Colonic mucosa (tissue), 4 donors: ENCODE data around the gene CXCL14. TPM values are rescaled to one million over a fixed set of nuclear protein-coding genes. Genes with fewer than 3 reads are reported as not detected.

Source experiments
- DNase-seq: peaks from one replicate; pipeline ENCODE4 v3.0.0-alpha.2; 2020
- H3K27ac ChIP-seq: fragments of 200-600 bp; one replicate; pipeline ENCODE4 v1.8.0; 2021
- H3K27me3 ChIP-seq: fragments of 200-600 bp; one replicate; pipeline ENCODE4 v1.8.0; 2021
- H3K36me3 ChIP-seq: fragments of 200-600 bp; one replicate; pipeline ENCODE4 v1.8.0; 2021
- H3K4me1 ChIP-seq: fragments of 200-600 bp; one replicate; pipeline ENCODE4 v1.8.0; 2021; ENCODE audit warnings: mild to moderate bottlenecking
- H3K4me3 ChIP-seq: fragments of 200-600 bp; one replicate; pipeline ENCODE4 v1.8.0; 2021
- H3K9ac ChIP-seq, 2 donors: one replicate each; pipeline ENCODE4 v1.7.0; 2013; ENCODE audit warnings: control low read depth in 2 of 2, low read depth in 2 of 2, low read length in 2 of 2
- H3K9me3 ChIP-seq: fragments of 200-600 bp; one replicate; pipeline ENCODE4 v1.8.0; 2021
- intact Hi-C: fragments of 100-400 bp; cut with DNase I; formaldehyde crosslinking; loops from one replicate; pipeline ENCODE4 v1.14.1; 2022
- total RNA-seq, 2 donors: library from RNA; stranded (reverse); fragmentation: NEBNext Ultra II Directional in 1 of 2; extraction: Animal tissue kit (Norgen Biotek cat#: 25700) in 1 of 2; gene quantifications; one replicate each; pipeline ENCODE4 v1.2.1, GENCODE V29; 2021
- TF ChIP-seq, protein P1 (sequence below): fragments of 200-600 bp; IDR thresholded peaks from one replicate; pipeline ENCODE4 v1.8.0; 2022; ENCODE audit warnings: antibody characterized with exemption, mild to moderate bottlenecking
- donor health status: healthy.
- donor health status: DM: no; HTN: no; CAD: no.
- donor health status: DM: no; HTN: no; CAD: no.

Gene CXCL14
- total RNA-seq, 2 donors from 2014 or later: 29.8 to 68.2 TPM

DNA sequence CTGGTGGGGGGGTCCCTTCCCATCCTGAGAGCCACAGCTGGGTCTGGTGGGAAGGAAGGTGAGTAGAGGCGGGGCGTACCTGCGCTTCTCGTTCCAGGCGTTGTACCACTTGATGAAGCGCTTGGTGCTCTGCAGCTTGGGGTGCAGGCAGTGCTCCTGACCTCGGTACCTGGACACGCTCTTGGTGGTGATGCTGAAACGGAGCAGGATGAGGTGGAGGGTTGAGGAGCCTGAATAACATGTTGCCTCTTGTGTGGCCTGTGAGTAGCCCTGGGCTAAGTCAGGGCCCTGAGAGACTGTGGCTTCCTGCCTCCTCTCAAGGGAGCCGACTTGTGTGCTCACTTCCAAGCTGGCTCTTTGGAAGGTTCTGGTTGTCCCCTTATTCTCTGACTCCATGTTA lies 4.3 kb downstream of the CXCL14 start:
- H3K27ac ChIP-seq: no peak overlapping the region
- H3K36me3 ChIP-seq: no peaks in the 10 kb centered on the region
- no peak overlapping the region for H3K4me3 ChIP-seq
- TF ChIP-seq, protein P1, sequence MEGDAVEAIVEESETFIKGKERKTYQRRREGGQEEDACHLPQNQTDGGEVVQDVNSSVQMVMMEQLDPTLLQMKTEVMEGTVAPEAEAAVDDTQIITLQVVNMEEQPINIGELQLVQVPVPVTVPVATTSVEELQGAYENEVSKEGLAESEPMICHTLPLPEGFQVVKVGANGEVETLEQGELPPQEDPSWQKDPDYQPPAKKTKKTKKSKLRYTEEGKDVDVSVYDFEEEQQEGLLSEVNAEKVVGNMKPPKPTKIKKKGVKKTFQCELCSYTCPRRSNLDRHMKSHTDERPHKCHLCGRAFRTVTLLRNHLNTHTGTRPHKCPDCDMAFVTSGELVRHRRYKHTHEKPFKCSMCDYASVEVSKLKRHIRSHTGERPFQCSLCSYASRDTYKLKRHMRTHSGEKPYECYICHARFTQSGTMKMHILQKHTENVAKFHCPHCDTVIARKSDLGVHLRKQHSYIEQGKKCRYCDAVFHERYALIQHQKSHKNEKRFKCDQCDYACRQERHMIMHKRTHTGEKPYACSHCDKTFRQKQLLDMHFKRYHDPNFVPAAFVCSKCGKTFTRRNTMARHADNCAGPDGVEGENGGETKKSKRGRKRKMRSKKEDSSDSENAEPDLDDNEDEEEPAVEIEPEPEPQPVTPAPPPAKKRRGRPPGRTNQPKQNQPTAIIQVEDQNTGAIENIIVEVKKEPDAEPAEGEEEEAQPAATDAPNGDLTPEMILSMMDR: no peak
- H3K9ac ChIP-seq: no peak overlapping the region
- H3K9me3 ChIP-seq: no peaks in the 10 kb centered on the region
- no peaks in the 10 kb centered on the region for H3K4me1 ChIP-seq
- DNase-seq: no peak
- H3K27me3 ChIP-seq: peaks cover 7% of the 10 kb centered on the region
- intact Hi-C loops: no loop called here

DNA sequence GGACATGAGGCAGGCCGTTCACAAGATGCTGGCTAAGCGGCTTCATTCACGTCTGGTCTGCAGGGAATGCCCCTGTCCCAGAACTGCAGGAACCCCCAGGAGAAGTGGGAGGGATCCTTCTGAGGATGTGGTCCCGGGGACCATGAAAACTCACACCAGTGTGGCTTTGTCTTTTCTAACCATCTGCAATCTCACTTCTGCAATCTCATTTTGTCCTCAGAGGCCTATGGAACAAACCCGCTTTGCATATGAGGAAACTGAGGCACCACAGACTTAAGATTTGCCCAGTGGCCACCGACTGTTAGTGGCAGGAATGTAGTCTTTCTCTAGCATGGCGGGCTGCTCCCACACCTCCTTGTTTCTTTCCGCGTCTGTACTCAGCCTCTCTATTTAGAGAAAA lies 6.9 kb downstream of the CXCL14 start:
- no peak for DNase-seq
- no peaks in the 10 kb centered on the region for H3K27me3 ChIP-seq
- H3K4me3 ChIP-seq: no peak overlapping the region
- no peaks in the 10 kb centered on the region for H3K36me3 ChIP-seq
- TF ChIP-seq, protein P1: no peak
- intact Hi-C loops: no loop called here
- no peak overlapping the region for H3K27ac ChIP-seq
- no peaks in the 10 kb centered on the region for H3K4me1 ChIP-seq
- H3K9me3 ChIP-seq: no peaks in the 10 kb centered on the region
- no peak overlapping the region for H3K9ac ChIP-seq

DNA sequence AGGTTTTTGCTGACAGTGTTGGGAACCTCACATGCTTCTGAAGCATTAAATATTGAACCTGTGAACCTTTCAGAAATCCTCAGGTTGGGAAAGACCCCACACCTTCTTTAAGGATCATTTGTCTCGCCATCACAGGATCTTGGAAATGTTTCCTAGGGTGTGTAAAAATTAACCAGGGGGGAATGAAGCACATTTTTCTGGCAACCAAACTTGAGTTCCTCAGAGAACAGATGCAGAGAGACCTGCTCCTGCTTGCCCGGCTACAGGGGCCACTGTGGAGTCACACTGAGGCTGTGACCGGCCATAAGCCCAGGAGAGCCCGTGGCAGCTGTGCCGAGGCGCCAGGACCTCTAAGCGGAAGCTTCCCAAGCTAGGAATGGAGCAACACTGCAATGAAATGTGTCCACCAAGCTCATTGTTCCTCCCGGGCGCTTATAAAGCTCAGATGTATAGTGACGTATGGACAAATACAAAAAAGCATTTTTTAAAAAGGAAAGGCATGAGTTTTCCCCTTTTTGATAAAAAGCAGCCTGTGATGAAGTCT lies 7.7 kb downstream of the CXCL14 start:
- intact Hi-C loops: no loop called here
- Histone ChIP-seq H3K9me3 (no peaks in the 10 kb centered on the region), H3K36me3 (no peaks in the 10 kb centered on the region), H3K4me1 (no peaks in the 10 kb centered on the region), H3K4me3 (no peak overlapping the region), H3K27me3 (no peaks in the 10 kb centered on the region), H3K9ac (no peak overlapping the region), H3K27ac (no peak overlapping the region)
- no peak for DNase-seq
- TF ChIP-seq, protein P1: no peak

DNA sequence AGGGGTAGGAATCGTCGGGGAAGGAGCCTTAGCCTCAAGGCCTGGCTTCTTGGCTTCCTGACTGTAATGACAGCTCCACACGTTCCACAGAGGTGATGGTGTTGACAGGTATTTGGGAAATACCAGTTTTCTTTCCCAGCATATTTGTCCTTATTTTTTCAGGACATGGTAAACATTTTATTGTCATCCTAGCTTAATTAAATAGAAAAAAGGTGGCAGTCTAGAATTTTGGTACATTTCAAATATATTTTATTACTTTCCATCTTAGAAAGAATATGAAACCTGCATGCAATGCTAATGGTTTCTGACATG lies 8.4 kb downstream of the CXCL14 start:
- Histone ChIP-seq H3K36me3 (no peaks in the 10 kb centered on the region), H3K9me3 (no peaks in the 10 kb centered on the region), H3K4me3 (no peak overlapping the region), H3K27ac (no peak overlapping the region), H3K27me3 (no peaks in the 10 kb centered on the region), H3K9ac (no peak overlapping the region), H3K4me1 (no peaks in the 10 kb centered on the region)
- no peak for DNase-seq
- intact Hi-C loops: no loop called here
- TF ChIP-seq, protein P1: no peak

DNA sequence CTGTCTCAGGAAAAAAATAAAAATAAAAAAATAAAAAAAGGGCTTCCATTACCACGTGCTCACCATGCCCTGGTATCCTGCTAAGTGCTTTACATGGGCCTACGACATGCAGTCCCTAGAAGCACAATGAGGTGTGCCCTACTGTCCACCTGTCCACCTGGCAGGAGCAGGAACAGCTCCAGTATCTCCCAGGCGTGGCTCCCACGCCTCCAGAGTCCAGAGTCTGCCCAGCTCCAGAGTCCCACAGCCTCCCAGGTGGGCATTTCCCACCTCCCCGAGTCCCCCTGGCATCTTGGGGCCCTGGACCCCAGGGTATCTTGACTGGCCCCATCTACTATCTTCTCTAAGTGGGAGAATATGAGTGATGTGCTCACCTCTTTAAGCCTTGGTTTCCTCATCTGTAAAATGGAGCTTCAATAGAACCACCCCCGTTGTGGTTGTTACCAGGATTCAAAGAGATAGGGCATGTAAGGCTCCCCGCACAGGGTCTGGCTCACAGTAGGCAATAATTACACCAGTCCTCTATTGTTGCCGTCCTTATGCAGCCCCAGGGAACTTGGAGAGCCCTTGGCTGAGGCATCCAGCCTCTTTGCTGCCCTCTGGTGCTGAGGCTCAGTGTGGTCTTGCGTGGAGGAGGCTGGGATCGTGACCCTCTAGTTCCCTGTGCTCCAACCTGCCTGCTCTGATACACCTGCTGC lies 8.9 kb downstream of the CXCL14 start:
- Histone ChIP-seq H3K9ac (no peak overlapping the region), H3K9me3 (no peaks in the 10 kb centered on the region), H3K4me1 (no peaks in the 10 kb centered on the region), H3K4me3 (no peak overlapping the region), H3K36me3 (no peaks in the 10 kb centered on the region), H3K27ac (no peak overlapping the region), H3K27me3 (no peaks in the 10 kb centered on the region)
- TF ChIP-seq, protein P1: peak; percentile 40
- no peak for DNase-seq
- intact Hi-C loops: no loop called here
